NCI-H82 treated with DMSO at 0.1 percent for 48 hours (cell line): ENCODE measurements around the gene IMP4.
A peak's percentile ranks its signal among the peaks of the same experiment; 100 is the strongest.

Experiments
- DNase-seq: peaks from one replicate; lab custom pipeline; 2025; ENCODE audit not compliant: unreplicated experiment; lab: John Stamatoyannopoulos, UW

Gene IMP4

DNA sequence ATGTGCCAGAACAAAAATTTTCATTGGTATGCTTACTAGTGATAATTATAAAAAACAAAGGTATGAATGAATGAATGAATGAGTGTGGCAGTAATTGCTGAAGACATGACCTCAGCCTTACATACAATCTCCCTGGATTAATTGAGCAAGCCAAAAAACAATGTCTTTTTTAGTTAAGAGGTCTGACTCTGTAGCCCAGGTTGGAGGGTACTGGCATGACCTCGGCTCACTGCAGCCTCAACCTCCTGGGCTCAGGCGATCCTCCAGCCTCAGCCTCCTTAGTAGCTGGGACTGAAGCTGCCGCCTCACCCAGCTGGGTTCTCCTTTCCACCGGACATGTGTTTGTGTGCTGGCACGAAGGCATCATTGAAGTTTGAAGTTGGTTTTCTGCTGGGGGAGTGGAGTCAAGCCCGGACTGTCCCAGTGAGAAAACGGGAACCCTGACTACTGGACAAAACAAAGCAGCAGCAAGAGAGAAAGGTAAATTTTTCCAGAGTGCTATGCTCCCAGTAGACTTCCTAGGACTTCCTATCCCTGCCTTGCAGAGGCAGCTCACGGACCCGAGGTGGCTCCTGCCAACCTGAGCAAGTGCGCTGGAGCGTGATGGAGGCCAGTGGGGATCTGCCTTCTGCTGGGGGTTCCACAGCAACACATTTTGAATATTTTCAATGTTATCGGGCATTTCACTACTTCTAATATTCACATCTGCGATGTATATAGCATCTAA is 6.4 kb upstream of the IMP4 start:
- DNase-seq, result no peak

DNA sequence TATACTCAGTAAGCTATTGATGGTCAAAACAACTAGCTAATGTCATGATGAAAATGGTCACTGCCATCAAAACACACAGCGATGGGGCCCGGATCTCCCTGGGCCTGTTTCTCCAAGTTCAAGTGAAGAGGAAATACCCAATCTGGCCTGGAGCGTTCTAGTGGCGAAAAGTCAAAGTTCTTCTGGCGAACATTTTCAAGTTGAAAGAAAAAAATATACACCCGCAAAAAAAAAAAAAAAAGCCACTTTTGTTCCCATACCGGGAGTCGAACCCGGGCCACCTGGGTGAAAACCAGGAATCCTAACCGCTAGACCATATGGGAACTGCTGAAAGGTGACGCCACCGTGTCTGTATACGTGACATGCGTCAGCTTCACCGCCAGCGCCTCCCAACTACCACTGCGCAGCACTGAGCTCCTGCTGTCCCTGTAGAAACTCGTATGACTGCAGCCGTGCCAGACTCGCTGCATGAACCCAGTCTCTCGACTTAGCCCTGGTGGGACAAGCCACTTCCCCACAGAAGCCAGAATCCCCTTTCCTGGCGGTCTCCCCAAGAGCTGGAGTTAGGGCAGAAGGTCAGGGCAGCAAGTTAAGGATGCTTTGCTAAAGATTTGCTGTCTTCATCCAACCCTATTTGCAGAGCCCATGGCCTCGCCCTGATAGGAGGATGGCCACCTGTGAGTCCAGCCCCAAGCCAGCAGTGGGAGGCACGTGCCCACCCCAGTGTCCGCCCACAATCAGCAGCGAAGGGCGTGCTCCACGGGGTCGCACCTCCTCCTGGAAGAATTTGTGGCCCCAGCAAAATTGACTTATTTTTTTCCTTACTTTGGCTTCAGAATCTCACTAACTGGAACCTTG is 5.6 kb upstream of the IMP4 start:
- DNase-seq, result peak; percentile 91

DNA sequence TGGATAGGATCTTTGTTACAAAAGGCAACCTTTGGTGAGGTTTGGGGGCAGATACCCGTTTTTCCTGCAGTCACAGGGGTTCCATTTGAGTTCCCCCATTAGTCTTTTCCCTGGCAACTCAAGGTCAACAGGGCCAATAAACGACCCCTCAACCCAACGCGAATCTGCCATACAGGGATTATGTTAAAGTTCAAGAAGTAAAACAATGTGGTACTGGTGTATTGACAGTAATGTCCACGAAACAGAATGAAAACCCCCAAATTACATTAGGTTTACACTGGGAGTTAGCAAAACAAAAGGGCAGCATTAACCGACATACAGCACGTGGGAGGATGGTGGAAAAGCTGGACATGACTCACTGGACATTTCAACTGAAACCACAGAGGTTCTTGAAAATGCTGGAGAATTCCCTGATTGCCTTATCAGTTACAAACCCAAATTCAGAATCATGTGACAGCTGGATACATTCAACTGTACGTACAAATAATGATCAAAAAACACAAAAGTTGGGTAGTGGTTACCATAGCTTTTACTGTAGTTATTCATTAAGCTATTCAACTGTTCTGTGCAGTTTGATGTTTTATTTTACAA is 4.9 kb upstream of the IMP4 start:
- DNase-seq, result no peak

DNA sequence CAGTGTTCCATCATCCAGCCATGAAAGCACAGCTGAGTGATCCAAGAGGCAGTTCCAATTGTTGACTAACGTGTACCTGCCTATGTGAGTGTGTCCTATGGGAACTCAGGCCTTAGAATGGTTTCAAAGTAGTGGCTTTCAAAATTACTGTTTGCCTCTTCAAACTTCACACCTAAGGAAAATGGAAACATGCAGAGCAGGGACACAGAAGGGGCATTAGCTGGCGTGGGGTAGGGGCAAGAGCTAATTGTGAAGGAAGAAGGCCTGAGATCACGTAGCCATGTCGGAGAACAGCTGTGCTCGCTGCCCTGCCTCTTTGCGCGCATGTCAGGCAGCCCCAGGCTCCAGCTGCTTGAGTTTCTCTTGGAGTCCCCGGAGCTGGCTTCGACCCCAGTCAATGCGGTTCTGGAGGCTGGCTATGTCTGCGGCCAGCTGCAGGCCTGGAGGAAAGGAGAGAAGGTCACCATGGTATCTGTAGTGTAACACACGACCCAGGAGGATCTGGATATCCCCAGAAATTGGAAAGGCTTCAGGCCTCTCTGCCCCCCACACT is 3.8 kb upstream of the IMP4 start:
- no peak for DNase-seq

DNA sequence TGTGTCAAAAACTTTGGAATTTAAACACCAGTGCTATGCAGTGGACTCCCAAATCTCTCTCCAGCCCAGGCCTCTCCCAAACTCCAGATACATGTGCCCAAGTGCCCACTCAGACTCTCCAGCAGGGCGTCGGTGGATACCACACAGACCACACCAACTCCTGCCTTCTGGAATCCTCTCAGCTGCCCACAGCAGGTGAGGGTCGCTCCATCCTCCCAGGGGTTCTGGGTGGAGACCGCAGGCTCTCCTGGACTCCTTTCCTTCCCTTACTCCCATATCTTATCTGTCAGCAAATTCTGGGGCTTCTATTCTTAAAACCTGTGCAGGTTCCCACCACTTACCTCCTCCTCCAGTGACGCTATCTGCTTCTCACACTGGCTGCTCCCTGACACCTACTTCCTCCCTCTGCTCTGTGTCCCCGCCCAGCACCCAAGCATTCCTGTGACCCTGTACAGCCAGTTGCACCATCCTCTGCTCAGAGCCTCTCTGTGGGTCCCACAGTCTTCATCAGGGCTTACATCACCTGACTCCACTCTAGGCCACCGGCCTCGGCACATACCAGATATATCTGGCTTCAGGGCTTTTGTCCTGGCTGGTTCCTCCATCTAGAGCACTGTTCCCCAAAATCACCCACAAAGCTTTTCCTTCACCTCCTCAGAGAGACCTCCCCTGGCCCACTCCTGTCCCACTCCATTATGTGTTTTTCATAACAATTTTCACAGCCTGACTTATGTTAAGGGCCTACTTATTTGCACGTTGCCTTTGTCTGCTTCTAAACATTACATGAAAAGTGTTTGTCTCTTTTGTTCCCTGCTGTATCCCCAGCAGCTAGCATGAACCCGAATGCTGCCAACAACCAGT is 2.6 kb upstream of the IMP4 start:
- DNase-seq, result no peak

DNA sequence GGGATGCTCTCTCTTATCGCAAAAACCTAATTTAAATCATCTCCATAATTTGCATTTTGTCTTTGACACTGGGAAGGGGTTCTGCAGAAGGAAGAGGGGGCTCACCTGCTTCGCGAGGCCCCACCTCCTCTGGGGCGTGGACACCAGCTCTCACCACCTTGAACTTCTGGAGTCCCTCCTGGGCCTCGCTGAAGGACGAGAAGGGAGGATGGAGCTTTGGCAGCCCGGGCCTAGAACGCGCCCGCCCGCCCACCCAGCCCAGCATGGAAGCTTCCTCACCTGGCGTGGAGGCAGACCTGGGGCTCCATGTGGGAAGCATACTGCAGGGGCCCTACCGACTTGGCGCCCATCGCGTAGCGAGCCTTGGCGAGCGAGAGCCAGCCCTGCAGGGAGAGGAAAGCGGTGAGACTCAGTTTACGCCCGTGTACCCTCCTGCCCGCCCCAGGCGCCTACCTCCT is 1.1 kb upstream of the IMP4 start:
- DNase-seq, result no peak

DNA sequence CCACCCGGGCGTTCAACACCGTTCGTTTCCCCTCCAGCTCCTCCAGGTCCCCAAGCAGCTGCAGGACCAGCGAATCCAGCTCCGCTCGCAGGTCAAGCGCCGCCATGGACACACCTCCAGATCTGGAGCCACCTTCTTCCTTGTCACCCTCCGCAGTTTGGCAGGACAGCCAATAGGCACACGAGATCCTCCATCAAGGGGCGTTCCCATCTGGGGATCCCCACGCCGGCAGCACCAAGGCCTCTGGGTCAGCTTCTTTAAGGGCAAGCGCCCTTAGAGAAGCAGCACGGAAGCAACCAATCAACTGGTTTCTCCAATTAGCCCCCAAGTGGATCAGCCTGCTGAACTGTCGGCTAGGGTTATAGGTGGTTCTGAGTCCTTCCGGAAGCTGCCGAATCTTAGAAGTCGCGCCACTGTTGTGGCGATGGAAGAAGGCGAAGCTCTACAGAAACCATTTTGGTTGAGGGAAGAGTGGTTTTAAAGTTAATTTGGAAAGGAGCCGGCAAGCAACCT is 621 bp upstream of the IMP4 start:
- DNase-seq, result peak; percentile 90

DNA sequence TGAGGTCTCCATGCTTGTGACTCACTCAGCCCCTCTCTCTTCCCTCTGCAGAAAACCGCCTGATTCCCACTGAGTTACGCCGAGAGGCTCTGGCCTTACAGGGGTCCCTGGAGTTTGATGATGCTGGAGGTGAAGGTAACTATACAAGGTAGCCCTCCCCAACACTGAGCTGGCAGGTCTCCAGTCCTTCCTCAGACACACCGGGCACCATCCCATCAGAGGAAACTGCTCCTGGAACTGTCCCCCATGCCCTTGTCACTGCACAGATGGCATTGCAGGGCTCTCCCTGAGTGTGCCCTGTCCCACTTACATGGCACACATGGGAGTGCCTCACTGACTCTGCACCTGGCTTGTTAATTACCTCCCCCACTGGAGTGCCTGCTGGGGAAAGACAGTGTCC is 1.9 kb downstream of the IMP4 start:
- no peak for DNase-seq

DNA sequence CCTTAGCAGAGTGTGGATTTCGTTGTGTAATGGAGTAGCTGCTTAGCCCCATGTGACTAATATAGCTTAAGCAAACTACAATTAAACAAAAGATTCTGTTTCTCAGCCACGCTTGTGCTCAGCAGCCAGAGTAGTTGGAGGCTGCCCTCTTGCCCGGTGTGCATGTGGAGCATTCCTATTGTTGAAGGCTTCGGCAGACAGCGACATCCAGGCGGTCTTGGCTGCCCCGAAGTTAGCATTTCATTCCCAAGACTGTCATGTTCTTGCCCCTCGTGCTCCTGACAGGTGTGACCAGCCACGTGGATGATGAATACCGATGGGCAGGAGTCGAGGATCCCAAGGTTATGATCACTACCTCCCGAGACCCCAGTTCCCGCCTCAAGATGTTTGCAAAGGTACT is 2.4 kb downstream of the IMP4 start:
- DNase-seq, result no peak

DNA sequence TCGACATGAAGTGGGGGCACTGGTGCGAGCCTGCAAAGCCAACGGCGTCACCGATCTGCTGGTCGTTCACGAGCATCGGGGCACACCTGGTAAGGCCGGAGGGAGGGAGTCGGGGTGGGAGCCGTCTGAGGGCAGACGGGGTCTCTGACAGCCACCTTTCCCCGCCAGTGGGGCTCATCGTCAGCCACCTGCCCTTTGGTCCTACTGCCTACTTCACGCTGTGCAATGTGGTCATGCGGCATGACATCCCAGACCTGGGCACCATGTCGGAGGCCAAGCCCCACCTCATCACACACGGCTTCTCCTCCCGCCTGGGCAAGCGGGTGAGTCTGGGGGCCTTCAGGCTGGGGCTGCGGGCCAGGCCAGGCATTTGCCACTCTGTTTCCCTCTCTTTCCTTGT is 2.9 kb downstream of the IMP4 start:
- no peak for DNase-seq

DNA sequence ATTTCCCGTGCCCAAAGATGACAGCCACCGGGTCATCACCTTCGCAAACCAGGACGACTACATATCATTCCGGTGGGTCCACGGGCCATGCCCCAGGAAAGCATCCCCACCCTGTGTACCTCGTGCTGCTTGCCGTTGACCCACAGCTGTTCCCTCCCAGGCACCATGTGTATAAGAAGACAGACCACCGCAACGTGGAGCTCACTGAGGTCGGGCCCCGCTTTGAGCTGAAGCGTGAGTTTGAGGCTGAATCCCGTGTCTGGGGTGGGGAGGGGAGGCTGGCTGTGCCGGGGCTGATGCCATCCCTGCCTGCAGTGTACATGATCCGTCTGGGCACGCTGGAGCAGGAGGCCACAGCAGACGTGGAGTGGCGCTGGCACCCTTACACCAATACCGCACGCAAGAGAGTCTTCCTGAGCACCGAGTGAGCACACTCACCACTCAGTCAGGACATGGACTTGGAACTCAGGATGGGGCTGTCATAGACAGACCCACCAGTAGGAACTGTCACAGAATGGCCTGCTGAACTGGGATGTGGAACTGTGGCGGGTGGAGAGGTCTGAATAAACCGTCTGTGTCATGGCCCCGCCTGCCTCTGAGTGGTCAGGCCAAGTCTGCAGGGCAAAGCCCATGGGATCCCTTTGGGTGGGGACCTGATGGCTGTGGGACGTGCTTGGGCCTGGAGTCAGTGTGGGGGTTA is 3.5 kb downstream of the IMP4 start:
- DNase-seq, result no peak

DNA sequence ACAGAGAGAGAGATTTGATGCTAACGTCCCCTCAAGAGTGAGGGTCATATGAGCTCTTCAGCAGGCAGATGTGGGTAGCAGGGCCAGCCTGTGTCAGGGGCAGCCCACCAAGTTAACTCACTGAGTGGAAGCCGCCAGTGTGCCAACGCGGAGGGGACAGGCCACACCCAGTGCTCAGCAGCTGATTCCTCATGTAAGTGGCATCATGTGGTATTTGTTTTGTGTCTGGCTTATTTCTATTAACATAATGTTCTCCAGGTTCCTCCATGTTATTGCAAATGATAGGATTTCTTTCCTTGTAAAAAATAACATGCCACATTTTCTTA is 4.0 kb downstream of the IMP4 start:
- DNase-seq, result no peak

DNA sequence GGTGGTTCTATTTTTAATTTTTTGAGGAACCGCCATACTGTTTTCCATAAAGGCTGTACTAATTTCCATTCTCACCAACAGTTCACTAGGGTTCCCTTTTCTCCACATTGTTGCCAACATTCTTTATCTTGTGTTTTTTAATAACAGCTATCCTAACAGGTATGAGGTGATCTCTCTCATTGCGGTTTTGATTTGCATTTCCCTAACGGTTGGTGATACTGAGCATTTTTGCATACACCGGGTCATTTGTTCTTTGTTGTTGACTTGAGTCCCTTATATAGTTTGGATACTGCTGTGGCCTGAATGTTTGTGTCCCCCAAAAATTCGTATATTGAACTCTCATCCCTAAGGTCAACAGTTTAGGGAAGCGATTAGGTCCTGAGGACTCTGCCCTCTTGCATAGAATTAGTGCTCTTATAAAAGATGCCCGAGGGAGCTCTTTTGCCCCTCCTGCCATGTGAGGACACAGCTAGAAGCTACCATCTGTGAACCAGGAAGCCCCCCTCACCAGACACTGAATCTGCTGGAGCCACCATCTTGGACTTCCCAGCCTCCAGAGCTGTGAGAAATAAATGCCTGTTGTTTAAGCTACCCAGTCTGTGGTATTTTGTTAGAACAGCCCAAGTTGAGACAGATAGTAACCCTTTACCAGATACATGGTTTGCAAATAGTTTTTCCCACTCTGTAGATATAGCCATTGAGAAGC is 4.7 kb downstream of the IMP4 start:
- DNase-seq, result no peak

DNA sequence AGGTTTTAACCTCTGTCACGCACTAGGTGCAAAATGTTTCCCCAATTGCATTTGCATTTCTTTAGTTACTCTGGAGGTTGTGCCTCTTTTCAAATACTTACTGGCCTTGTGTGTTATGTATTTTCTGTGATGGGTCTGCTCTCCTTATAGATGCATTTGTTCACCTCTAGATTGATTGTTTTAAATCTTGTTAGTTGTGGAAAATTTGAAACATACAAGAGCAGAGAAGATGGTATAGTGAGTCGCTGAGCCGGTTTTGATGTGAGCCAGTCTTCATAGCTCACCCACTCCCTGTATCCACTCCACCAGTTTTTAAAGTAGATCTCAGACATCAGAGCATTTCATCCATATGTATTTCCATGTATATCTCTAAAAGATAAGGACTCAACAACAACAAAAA is 6.5 kb downstream of the IMP4 start:
- DNase-seq, result no peak

DNA sequence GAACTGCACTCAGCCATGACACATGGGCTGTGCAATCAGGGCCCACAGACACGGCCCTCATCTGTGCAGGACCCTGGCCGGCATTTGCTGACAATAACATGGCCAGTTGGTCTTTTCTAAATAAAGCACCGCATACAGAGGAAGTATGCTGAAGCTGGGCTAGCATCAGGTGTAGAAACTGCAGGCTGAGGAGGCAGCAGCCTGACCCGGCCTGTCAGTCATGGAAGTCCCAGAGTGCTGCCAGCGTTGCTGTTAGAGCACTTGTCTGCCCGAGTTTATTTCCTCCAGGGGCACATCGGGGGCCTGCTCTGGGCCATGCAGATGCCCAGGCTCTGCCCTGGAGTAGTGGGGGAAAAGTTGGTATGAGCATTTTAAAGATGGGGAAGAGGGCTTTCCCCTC is 9.0 kb downstream of the IMP4 start:
- DNase-seq, result no peak

DNA sequence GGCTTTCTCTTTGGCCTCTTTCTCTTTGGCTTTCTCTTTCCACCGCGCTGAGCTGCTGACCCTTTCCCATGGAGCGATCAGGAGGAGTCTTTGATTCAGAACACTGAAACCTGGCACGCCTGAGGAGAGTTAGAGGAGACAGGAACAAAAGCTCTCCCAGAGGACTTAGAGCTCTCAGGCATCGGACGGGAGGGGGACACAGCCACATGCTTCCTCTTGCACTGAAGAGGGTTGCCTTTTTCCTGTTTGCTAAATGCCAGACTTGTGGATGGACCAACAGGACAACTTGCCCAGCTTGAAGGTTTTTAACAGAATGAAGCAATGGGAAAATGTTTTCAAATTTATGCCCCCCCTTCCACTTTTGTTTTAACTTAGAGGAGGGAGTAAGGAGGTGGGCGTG is 9.5 kb downstream of the IMP4 start:
- no peak for DNase-seq

DNA sequence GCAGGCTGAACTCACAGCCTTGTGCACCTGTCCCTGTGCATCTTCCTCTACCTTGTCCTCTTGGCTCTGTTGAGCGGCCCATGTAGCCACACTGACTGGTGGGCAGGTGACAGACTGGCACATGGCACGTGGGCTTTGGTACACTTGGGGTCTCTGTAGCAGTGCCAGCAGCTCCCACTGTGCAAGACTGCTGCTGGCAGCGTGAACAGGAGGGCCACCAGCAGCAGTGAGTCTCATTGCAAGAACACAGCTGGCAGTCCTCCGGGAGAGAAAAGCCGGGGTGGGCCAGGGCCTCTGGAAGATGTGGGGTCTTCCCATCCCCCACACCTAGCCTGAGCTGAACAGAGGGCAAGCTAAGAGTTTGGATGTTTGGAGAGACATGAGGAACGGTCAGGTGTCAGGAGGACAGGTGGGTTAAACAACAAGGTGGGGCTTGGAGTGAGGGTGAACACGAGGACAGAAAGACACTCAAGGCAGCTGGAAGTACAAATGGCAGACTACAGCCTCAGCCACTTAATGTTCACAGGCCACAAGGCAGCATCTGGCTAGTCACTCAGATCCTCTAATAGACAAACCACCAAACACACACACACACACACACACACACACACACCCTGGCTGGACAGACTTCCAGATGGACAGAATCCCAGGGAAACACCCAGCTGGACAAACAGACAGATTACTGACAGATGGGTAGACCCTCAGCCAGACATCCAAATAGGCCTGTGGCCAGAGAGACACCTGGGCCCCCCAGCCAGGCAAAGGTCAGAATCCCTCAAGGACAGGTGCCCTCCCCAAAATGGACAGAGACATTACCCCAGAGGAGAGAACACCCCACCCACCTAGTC is 10.8 kb downstream of the IMP4 start:
- DNase-seq, result no peak

DNA sequence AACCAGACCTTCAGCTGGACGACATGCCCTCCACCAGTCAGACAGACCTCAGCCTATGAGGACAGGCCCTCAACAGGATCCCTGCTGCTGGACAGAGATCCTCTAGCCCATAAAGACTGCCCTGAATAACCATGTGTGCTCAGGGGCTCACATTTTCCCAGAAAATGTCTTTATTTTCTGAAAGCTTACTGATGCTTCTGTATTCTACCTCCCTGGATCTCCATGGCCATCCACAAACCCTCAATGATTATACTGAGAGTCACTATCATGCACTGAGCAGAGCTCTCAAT is 11.4 kb downstream of the IMP4 start:
- no peak for DNase-seq

DNA sequence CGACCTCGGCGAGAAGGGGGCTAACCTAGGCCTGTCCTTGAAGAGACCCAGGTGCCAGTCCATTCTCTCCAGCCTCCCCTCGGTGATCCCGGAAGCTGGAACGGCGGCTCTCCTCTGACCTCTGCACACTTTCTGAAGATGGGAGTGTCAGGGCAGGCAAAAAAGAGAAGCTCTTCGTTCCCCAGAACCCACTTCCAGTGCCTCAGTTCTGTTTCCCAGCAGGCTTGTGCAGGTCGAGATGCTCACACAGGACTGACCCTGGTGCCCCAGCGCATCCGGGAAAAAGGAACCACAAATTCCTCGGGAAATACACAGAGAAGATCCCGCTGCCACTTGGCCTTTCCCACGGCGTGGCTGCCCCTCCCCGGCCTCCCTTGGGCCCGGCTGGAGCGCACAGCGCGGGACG is 12.5 kb downstream of the IMP4 start:
- no peak for DNase-seq
